Type B pancreatic cell (in vitro differentiated cells): ENCODE data around the gene NR5A2. TPM values are rescaled to one million over a fixed set of nuclear protein-coding genes. Genes with fewer than 3 reads are reported as not detected.

Source experiments
- DNase-seq: peaks from one replicate; pipeline ENCODE4 v3.0.0; 2021; ENCODE audit warnings: mixed read lengths; ENCODE audit not compliant: unreplicated experiment; ENCODE audit errors: extremely low spot score
- H3K27ac Mint-ChIP-seq: 2 replicates; pipeline ENCODE4 v1.8.0; 2021; ENCODE audit warnings: mild to moderate bottlenecking, mixed read lengths
- H3K27me3 Mint-ChIP-seq: 2 replicates; pipeline ENCODE4 v1.8.0; 2021; ENCODE audit warnings: mixed read lengths
- H3K36me3 Mint-ChIP-seq: 2 replicates; pipeline ENCODE4 v1.8.0; 2021; ENCODE audit warnings: mixed read lengths
- H3K4me1 Mint-ChIP-seq: one replicate; pipeline ENCODE4 v1.8.0; 2021; ENCODE audit warnings: mixed read lengths; ENCODE audit not compliant: unreplicated experiment
- H3K4me3 Mint-ChIP-seq: 2 replicates; pipeline ENCODE4 v1.8.0; 2021; ENCODE audit warnings: mild to moderate bottlenecking, mixed read lengths
- H3K9me3 Mint-ChIP-seq: 2 replicates; pipeline ENCODE4 v1.8.0; 2021; ENCODE audit warnings: mixed read lengths
- CTCF ChIP-seq: fragments of 200-600 bp; sonication (generic); conservative IDR thresholded peaks from 2 replicates; pipeline ENCODE4 v1.5.0; 2021; ENCODE audit warnings: antibody characterized with exemption, mild to moderate bottlenecking
- total RNA-seq: library from RNA; stranded (reverse); gene quantifications from 2 replicates; pipeline ENCODE4 v1.2.1, GENCODE V29; 2021; ENCODE audit warnings: low replicate concordance

Gene NR5A2
- total RNA-seq, 1 donor from 2014 or later = 3.5 TPM

- Mint-ChIP-seq H3K4me3 (no peak overlapping the region), H3K36me3 (no peaks in the 10 kb centered on the region), H3K9me3 (no peaks in the 10 kb centered on the region), H3K4me1 (no peaks in the 10 kb centered on the region), H3K27ac (no peak overlapping the region), H3K27me3 (no peaks in the 10 kb centered on the region)
- TF ChIP-seq CTCF = no peak
- DNase-seq = no peak
These were observed 71.5 kb downstream of the NR5A2 start for GRCh38 chr1:200099040-200099439.

DNA sequence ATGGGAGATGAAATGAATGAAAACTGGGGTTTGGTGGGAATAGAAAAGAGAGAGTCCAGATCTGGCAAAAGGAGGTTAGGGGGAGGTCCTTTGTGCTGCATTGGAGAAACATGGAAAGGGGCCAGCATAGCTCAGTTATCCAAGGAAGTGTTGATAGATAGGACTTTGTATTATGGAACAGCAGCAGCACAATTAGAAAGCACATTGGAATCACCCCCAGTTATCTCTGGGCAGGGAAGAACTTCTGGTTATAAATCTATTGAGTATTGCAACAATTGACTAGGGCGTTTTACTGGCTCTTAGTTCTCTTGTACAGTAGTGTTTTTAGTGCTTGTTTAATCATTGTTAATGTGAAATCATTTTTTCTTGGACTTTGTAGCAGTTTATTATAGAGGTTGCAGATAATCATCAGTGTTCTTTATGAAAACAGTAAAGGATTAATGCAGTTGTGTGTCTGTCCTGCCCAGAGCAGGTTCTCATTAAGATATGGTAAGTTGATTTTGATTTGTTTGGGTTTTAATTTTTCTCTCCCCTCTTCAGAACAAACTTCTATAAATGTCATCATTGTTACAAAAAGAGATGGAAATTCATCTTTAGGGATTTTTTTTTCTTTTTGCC is 76.6 kb downstream of the NR5A2 start:
- DNase-seq = no peak
- no peak for TF ChIP-seq CTCF
- Mint-ChIP-seq H3K27me3 (peaks cover 3% of the 10 kb centered on the region), H3K4me1 (peaks cover 10% of the 10 kb centered on the region), H3K4me3 (no peak overlapping the region), H3K27ac (no peak overlapping the region), H3K36me3 (no peaks in the 10 kb centered on the region), H3K9me3 (no peaks in the 10 kb centered on the region)

GRCh38 chr1:200107004-200107470 is 79.5 kb downstream of the NR5A2 start:
- H3K4me1 Mint-ChIP-seq = peaks cover 10% of the 10 kb centered on the region
- DNase-seq = no peak
- no peaks in the 10 kb centered on the region for H3K36me3 Mint-ChIP-seq
- peak overlapping the region; percentile 30 for H3K27ac Mint-ChIP-seq
- H3K4me3 Mint-ChIP-seq = peak overlapping the region; percentile 22
- no peak for TF ChIP-seq CTCF
- H3K9me3 Mint-ChIP-seq = no peaks in the 10 kb centered on the region
- H3K27me3 Mint-ChIP-seq = peaks cover 3% of the 10 kb centered on the region

DNA sequence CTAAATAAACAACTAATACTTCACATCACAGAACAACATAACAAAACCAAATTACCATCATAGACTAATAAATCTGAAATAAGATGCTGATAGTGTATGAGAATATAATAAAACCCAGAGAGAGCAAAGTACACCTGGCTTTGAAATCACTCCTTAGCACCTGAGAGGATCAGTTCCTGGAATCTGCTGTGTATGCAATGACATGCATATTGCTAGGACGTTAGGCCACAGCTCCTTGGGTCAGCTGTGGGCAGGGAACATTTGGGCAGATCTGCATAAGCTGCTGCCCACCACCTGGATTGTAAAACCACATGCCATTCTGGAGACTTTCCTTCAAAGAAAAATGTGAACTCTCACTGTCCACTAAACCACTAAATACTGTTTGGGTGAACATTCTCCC is 81.1 kb downstream of the NR5A2 start:
- peaks cover 14% of the 10 kb centered on the region for H3K4me1 Mint-ChIP-seq
- H3K27ac Mint-ChIP-seq = no peak overlapping the region
- no peaks in the 10 kb centered on the region for H3K36me3 Mint-ChIP-seq
- no peak for TF ChIP-seq CTCF
- H3K9me3 Mint-ChIP-seq = no peaks in the 10 kb centered on the region
- DNase-seq = no peak
- H3K4me3 Mint-ChIP-seq = no peak overlapping the region
- H3K27me3 Mint-ChIP-seq = peaks cover 3% of the 10 kb centered on the region

- H3K4me3 Mint-ChIP-seq = no peak overlapping the region
- H3K4me1 Mint-ChIP-seq = peaks cover 22% of the 10 kb centered on the region
- DNase-seq = no peak
- peaks cover under 1% of the 10 kb centered on the region for H3K27me3 Mint-ChIP-seq
- TF ChIP-seq CTCF = no peak
- H3K27ac Mint-ChIP-seq = no peak overlapping the region
- no peaks in the 10 kb centered on the region for H3K9me3 Mint-ChIP-seq
- H3K36me3 Mint-ChIP-seq = no peaks in the 10 kb centered on the region
These were observed 84.8 kb downstream of the NR5A2 start for GRCh38 chr1:200112290-200112689.
